ENCODE measurements around the gene PRAMEF11.

DNA sequence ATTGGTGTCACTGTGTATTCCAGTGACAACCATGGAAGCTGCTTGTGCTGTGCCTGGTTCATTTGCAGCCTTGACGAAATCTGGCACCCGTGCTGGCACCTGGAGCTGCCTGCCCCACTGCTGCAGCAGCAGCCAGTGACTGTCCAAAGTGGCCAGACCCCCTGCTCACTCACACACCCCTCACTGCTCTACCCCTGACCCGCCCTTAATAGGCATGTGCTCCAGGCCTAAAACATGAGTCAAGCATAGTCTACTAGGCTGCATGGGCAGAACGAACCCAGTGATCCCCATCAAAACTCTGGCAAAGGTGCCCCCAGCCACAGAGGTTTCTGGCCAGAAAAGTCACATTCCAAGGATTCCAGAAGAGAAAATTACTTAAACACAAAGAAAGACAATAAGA, 32.3 kb downstream of the PRAMEF11 start:
- TF ChIP-seq, protein P1, sequence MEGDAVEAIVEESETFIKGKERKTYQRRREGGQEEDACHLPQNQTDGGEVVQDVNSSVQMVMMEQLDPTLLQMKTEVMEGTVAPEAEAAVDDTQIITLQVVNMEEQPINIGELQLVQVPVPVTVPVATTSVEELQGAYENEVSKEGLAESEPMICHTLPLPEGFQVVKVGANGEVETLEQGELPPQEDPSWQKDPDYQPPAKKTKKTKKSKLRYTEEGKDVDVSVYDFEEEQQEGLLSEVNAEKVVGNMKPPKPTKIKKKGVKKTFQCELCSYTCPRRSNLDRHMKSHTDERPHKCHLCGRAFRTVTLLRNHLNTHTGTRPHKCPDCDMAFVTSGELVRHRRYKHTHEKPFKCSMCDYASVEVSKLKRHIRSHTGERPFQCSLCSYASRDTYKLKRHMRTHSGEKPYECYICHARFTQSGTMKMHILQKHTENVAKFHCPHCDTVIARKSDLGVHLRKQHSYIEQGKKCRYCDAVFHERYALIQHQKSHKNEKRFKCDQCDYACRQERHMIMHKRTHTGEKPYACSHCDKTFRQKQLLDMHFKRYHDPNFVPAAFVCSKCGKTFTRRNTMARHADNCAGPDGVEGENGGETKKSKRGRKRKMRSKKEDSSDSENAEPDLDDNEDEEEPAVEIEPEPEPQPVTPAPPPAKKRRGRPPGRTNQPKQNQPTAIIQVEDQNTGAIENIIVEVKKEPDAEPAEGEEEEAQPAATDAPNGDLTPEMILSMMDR (IDR thresholded peaks at IDR 0.05; ENCODE audit: extremely low read depth in 1 of 2, insufficient read depth in 1 of 2, low read depth in 1 of 2, low read length in 2 of 2), result no peak
- TF ChIP-seq EZH2 (IDR thresholded peaks at IDR 0.05; ENCODE audit: borderline replicate concordance, low read depth, low read length, severe bottlenecking) (no peak), POLR2A (IDR thresholded peaks at IDR 0.05; ENCODE audit: low read depth, low read length) (no peak), MYC (IDR thresholded peaks at IDR 0.05; ENCODE audit: low read depth, low read length) (no peak), POLR2AphosphoS5 (IDR thresholded peaks at IDR 0.05; ENCODE audit: insufficient read depth, low read depth, low read length) (no peak), JUN (IDR thresholded peaks at IDR 0.05; ENCODE audit: borderline replicate concordance, insufficient read depth, insufficient read length, low read depth) (no peak)
- TF ChIP-seq, protein P2, sequence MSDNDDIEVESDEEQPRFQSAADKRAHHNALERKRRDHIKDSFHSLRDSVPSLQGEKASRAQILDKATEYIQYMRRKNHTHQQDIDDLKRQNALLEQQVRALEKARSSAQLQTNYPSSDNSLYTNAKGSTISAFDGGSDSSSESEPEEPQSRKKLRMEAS (IDR thresholded peaks at IDR 0.05; ENCODE audit: insufficient read depth, insufficient read length), result no peak

All from endothelial cell of umbilical vein (primary cell).